Esophagus mucosa (tissue), 1 donor: Measurements from ENCODE around the gene MARK4. TPM values are rescaled to one million over a fixed set of nuclear protein-coding genes. Genes with fewer than 3 reads are reported as not detected.
"Not testable (repeated sequence)": the region's sequence is repeated elsewhere in the genome, so short reads cannot be mapped to it uniquely, and the experiment has no call there.

Source experiments
- ATAC-seq: fragments of 200-7000 bp; cut with Tn5 transposase; one replicate; pipeline ENCODE4 v1.9.1; 2020
- total RNA-seq: library from RNA; stranded (reverse); gene quantifications from one replicate; pipeline ENCODE4 v1.2.4, GENCODE V29; 2023
- donor health status: DM: yes; HTN: yes; CAD: no.

The MARK4 gene
- total RNA-seq, 1 donor from 2014 or later, result 21.0 TPM

DNA sequence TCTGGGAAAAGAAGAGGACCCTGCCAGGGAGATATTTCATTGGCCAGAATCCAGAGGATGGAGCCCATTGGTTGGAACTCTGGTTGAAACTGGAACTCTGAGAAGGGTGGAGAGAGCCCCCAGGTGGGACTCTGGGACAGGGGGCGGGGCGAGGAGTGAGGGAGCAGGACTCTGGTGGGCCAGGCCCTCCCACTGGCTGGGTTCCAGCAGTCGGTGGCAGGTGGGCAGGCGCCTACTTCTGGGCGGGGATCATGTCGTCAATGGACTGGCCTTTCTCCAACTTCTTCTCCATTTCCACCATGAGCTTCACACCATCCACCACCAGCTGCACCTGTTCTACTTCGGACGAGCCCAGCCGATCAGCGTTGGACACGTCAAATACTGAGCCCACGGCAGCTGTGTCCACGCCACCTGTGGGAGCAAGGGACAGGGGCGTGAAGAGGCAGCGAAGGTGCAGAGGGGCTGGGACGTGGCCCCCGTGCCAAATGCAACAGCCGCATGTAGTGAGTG lies 55.5 kb downstream of the MARK4 start:
- no peak for ATAC-seq

DNA sequence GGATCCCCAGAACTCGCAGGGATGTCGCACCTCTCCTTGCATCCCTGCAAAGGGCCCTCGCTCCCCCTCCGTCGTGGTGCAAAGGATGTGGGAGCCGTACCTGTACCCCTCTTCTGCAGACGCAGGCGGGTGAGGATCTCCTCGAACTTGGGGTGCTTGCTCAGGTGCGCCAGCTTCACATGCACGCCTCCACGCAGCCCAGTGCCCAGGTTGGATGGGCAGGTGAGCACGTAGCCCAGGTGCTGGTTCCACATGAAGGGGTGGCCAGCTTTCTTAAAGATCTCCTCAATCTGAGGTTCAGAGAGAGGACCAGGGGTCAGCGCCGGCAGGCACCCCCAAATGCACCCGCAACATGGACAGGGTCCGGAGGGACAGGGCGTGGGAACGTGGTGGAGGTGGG lies 56.3 kb downstream of the MARK4 start:
- ATAC-seq, result no peak

DNA sequence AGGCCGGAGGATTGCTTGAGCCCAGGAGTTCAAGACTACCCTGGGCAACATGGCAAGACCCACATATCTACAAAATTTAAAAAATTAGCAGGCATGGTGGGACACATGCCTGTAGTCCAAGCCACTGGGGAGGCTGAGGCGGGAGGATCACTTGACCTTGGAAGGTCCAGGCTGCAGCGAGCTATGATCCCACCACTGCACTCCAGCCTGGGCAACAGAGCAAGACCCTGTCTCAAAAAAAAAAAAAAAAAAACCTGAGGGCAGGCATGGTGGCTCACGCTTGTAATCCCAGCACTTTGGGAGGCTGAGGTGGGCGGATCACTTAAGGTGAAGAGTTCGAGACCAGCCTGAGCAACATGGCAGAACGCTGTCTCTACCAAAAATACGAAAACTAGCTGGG lies 58.3 kb downstream of the MARK4 start:
- not testable (repeated sequence) for ATAC-seq

DNA sequence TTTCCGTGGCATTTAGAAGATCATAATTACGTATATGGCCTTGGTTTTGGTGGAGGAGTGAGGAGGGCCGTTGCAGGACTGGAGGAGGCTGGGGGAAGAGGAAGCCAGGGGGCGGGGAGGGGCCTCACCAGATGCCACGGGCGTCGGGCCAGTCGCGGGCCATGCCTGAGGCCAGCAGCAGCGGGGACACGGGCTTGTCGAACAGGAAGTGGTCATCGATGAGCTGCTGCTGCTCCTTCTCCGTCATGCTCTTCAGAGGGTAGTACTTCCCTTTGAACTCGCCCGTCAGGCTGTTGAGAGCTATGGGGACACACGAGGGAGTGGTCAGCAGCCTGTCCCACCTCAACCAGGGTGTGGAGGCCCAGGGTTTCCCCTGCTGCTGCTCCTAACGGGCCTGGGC lies 60.5 kb downstream of the MARK4 start:
- ATAC-seq, result peak; percentile 18

DNA sequence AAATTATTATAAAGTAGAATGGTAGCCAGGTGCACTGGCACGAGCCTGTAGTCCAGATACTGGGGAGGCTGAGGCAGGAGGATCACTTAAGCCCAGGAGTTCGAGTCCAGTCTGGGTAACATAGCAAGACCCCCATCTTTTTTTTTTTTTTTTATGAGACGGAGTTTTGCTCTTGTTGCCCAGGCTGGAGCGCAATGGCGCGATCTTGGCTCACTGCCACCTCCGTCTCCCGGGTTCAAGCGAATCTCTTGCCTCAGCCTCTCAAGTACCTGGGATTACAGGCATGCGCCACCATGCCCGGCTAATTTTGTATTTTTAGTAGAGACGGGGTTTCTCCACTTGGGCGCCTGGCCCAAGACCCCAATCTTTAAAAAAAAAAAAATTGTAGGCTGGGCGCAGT lies 61.2 kb downstream of the MARK4 start:
- not testable (repeated sequence) for ATAC-seq

DNA sequence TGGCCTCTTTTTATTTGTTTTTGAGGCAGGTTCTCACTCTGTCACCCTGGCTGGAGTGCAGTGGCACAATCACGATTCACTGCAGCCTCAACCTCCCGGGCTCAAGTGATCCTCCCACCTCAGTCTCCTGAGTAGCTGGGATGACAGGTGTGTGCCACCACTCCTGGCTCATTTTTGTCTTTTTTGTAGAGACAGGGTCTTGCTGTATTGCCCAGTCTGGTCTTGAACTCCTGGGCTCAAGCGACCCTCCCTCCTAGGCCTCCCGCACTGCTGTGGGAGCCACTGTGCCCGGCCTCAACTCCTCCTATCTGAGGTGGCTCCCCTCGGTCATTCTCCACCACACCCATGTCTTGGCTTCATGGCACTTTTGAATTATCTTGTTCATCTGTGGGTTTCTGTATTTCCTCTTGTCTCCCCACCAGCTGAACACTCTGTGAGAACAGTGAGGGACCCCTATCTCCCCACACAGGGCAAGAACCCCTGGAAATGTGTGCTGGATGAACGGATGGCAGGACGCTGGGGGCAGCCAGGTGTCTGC lies 63.7 kb downstream of the MARK4 start:
- ATAC-seq, result peak; percentile 21

DNA sequence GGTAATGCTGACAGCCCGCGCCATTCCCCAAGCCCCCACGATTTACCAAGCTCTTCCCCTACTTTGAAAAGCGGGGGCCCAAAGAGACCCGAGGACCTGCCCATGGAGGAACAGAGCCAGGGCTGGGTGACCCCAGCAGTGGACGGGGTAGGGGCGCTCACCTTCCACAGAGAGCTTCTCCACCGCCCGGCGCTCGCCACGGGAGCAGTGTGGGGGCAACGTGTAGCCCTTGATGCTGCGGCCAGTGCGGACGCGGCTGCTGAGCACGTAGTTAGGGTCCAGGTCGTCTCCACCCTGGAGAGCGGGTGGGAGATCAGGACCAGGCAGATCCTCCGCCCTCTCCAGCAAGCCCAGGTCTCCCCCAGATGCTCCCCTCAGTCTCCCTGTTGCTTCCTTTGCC lies 64.2 kb downstream of the MARK4 start:
- ATAC-seq, result peak; percentile 41

DNA sequence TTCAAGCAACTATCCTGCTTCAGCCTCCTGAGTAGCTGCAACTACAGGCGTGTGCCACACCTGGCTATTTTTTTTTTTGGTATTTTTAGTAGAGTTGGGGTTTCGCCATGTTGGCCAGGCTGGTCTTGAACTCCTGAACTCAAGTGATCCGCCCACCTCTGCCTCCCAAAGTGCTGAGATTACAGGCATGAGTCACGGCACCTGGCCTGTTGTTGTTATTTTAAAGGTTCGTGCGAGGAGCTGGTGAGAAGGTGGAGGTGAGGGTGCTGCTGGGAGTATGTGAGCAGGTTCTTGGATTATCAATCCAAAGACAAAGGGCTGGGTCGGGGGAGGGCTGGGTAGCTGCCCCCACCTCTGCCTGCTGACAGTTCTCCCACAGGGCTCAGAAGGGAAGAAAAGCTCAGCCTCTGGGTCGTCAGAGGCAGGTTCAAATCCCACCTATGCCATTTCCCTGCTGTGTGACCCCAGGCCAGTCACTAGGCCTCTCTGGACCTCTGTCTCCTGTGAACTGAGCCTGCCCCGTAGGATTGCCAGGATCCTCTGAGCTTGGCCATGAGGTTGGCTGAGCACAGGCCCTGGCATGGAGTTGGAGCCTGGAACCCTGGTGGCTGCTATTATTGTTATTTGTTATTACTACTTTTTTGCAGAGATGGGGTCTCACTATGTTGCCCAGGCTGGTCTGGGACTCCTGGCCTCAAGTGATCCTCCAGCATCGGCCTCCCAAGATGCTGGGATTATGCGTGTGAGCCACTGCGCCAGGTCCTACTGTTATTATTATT lies 70.1 kb downstream of the MARK4 start:
- ATAC-seq, result no peak

DNA sequence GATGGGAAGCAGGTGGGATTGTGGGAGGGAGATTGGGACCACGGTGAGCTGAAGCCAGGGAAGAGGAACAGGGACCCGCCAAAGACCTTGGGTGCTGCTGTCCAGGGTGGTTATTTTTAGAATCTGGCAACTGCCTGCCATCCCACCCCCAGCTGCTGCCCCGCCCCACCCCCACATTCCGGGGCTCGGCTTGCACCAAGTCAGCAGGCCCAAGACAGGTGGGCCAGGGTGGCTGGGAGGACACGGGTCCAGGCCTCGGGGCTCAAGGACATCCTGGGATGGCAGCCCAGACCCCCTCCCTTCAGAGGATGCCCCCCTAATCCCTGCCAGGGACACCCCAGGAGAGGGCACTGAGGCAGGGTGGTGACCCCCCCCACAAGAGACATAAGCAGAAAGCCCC lies 70.8 kb downstream of the MARK4 start:
- no peak for ATAC-seq

DNA sequence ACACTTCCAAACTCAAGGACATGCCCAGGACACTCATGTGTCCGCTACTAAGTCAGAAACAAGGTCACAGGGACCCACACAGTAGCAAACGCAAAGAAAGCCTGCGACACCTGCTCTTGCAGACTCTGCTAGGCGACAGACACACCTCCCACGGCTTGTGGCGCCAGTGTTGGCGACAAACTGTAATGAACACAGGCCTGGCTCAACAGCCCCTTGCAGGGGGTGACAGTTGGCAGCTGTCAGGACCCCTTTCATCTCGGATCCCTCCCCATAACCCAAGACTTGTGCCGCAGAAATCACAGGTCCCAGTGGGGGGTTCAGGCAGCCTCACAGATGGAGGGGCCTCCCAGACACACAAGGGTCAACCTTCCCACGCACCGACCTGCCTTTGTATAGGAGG lies 71.2 kb downstream of the MARK4 start:
- ATAC-seq, result no peak

DNA sequence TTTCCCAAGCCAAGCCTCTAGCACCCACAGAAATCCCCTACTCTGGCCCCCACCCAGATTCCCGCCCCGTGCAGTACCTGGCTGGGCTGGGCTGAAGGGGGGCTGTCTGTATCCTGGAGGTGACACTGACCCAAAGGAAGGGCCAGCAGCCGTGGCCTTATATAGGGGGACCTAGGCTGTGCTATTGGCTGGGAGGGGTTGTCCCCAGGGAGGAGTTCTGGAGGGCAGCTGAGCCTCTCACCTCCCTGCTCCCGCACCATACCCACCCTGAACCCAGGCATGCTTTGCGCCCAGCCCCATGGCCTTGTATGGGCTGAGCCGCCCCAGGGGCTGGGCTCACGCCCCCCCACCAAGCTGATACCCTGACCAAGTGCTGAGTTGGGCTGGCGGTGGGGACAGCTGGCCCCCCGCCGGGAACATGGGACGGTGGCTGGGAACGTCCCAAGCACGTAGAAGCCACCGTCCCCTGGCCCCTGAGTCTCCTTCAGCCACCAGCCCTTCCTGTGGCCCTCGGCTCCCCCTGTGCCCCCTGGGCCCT lies 71.7 kb downstream of the MARK4 start, which contains the start of gene CKM:
Gene CKM, minus strand, starts transcription at position 132 of the 538 bp plus-strand sequence. CDS start 3,162 bp downstream, outside the sequence.
- no peak for ATAC-seq

DNA sequence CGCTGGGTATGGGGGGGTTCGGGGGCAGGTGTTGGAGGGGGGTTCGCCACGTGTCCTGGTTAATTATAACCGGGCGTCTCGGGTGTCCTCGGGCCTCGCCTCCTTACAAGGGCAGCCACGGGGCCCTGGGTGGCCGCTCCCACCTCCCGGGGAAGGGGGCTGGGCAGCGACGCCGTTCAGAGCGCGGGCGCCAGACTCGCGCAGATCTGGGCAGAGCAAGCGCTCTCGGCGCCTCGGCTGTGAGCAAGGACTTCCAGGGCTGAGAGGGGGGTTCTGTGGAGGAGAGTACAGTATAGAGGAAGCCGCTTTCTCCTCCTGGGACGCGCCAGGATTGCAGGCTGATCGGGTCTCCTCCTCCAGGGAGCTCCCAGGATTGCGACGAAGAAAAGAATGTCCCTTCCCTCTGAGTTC lies 72.6 kb downstream of the MARK4 start:
- ATAC-seq, result no peak

DNA sequence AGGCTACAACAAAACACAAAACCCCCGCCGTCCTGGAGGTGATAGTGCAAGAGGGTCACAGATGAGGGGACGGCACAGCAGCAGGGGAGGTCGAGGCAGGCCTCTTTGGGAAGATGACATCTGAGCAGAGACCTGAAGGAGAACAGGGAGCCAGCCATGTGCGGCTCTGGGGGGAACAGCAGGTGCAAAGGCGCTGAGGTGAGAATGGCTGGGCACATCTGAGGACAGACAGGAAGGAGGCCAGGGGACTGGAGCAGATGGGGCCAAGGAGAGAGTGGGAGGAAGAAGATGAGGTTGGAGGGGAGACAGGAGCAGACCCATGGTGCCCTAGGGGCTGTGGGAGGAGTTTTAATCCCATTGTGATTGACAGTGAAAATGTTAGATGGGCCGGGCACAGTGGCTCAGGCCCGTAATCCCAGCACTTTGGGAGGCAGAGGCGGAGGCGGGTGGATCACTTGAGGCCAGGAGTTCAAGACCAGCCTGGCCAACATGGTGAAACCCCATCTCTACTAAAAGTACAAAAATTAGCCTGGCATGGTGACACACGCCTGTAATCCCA lies 73.4 kb downstream of the MARK4 start:
- no peak for ATAC-seq

DNA sequence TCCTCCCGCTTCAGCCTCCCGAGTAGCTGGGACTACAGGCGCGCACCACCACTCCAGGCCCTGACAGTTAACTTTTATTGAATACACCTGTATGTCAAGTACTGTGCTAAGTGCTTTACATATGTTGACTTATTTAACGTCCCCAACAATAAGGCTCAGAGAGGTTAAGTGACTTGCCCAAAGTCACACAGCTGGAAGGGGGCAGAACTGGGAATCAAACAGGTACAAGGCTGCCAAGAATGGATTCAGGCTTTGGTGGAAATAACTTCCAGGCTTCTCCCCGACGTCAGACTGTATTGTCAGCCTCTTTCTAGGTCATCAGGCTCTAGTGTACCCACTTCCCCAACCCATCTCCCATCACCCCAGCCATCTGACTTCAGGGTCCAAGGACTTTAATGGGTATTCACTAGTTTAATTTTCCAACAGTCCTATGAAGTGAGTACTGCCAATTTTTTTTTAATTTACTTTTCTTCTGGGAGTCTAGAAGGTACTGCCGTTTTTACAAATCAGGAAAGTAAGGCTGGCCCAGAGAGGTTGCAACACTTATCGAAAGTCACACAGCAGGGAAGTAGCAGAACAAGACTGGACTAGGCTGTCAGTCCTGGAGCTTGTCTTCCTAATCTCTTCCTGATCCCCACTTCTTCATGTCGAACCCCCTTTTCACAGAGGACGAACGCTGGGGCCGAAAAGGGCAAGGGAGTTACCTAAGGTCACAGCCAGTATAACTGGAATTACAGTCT lies 76.5 kb downstream of the MARK4 start:
- ATAC-seq, result peak; percentile 4

DNA sequence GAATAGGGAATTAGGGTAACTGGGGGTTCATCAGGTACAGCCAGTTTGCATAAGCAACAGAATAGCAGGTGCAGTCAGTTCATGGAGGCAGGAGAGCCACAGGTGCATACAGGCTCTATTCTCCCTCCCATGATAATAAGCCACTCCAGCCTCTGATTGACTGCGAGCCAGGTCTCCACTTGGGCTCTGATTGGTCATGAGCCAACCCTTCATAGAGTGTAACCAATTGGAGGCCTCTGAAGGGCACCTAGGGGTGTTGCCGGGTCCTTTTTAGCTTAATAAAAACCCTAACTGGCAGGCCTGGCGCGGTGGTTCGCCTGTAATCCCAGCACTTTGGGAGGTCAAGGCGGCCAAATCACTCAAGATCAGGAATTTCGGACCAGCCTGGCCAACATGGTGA lies 80.3 kb downstream of the MARK4 start:
- no peak for ATAC-seq

DNA sequence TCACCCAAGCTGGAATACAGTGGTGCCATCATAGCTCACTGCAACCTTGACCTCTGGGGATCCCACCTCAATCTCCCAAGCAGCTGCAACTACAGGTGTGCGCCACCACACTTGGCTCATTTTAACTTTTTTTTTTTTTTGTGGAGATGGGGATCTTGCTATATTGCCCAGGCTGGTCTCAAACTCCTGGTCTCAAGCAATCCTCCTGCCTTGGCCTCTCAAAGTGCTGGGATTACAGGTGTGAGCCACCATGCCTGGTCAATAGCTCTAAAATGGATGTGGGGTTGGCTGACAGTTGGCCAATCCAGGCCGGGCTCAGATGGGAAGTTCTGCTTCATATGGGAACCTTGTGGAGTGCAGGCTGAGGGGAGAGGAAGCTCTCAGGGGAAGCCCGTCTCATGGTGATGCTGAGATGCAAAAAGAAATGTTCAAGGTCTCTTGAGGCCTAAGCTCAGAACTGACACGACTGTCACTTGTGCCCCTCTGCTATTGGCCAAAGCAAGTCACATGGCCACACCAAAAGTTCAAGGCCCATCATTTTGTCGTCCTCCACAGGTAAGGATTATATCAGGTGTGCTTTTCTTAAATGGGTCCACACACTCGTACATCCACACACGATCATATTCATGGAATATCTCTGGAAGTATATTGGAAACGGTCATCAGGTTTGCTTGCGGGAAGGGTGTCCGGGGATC lies 82.7 kb downstream of the MARK4 start:
- no peak for ATAC-seq

DNA sequence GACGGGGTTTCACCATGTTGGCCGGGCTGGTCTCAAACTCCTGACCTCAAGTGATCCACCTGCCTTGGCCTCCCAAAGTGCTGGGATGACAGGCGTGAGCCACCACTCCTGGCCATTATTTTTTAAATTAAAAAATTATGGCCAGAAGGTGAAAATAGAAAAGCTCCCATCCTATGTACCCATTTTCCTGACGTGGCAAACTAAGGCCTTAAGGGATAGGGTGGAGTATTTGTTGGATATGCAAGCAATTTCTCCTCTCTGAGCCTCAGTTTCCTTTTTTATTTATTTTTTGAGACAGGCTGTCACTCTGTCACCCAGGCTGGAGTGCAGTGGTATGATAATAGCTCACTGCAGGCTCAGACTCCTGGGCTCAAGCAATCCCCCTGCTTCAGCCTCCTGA lies 83.8 kb downstream of the MARK4 start:
- ATAC-seq, result not testable (repeated sequence)

DNA sequence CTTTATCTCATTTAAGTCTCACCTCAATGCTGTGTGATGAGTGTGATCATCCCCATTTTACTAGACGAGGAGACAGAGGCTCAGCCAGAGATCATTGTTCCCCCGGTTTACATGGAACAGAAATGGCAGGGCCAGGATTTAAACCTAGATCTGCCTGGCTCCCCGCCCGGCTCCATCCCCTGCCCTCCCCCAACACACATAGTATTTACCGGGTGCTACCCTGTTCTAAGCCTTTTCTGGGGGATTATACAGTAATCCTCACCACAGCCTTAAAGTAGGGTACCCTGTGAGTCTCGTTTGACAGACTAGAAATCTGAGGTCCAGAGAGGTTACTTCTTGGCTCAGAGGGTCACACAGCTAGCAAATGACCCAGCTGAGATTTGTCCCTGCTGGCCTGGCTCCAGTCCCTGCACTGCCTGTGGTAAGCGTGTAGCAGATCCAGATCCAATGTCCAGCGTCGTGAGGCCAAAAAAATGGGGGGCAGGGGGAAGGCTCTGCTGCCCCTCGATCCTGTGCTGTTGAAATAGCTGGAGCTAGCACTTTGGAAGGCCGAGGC lies 85.7 kb downstream of the MARK4 start:
- no peak for ATAC-seq

DNA sequence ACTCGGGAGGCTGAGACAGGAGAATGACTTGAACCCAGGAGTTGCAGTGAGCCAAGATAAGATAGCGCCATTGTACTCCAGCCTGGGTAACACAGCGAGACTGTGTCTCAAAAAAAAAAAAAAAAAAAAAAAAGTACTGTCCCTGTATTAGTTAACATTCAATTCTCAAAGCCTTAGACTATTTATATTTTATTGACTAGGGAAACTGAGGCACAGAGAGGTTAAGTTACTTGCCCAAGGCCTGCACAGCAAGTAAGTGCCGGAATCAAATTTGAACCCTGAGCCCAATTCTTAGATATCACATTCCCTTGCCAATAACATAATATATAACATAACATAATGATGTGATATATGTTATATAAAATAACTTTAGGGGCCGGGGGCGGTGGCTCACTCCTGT lies 88.6 kb downstream of the MARK4 start:
- no peak for ATAC-seq

DNA sequence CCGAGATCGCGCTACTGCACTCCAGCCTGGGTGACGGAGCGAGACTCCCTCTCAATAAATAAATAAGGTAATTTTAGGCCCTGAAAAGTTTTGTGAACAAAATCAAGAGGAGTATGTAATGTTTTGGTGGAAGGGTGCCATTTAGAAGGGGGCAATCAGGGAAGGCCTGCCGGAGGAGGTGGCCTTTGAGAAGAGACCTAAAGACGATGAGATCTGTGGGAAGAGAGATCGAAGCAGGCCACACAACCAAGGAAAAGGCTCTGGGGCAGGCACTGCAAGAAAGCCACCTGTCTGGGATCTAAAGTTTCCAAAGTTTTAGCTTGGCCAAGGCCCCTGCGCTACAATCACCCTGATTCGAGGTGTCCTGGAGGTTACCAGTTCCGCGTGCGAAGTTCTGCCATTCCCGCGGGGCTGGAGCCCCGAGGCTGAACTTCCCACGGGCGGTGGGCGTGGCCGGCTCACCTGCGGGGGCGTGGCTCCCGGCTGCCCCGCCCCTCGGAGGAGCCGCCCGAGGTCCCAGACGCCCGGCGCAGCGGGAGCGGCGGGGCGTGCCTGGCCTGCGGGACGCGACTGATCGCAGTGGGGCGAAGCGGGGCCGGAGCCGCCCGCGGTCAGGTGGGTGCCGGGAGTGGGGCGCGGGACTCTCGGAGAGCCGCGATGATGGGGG lies 89.3 kb downstream of the MARK4 start, which contains the start of gene KLC3:
Gene KLC3, plus strand, starts transcription at position 519 of the 667 bp plus-strand sequence. CDS start 4,792 bp downstream, outside the sequence.
- ATAC-seq, result peak; percentile 63

DNA sequence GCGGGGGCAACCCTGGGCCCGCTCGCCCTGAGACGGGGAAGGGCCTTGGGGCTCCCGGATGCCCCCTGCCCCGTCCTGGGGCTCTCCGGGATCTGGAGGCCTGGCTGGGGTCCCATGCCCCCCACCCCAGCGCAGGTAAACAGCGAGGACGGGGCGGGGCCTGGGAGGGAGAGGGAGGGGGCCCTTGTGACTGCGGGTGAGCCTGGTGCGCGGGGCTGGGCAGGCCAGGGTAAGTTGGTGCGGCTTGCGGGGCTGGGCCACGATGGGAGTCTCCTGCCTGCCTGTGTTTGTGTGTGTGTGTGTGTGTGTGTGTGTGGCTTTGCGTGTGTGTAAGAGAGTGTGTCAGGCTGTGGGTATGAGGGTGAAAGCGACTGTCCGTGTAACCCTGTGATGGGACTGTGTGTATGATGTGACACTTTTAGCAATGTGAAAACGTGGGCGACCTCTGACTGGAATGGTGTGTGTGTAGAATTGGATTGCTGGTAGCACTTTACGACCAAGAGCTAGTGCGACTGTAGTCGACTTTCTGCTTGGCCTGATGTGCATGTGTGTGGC lies 89.9 kb downstream of the MARK4 start:
- peak; percentile 40 for ATAC-seq
